ENCODE measurements around the gene EFCAB11. TPM values are rescaled to one million over a fixed set of nuclear protein-coding genes. Genes with fewer than 3 reads are reported as not detected.

The EFCAB11 gene
- total RNA-seq, 1 experiment from 2014 or later, result 18.1 TPM

GRCh38 chr14:89793367-89793716 lies 161.2 kb downstream of the EFCAB11 start:
- Histone ChIP-seq H2AFZ (ENCODE audit: low read depth, low read length, poor library complexity, severe bottlenecking) (no peak overlapping the region), H3K79me2 (ENCODE audit: insufficient read depth, low read length) (no peaks in the 10 kb centered on the region), H4K20me1 (ENCODE audit: insufficient read depth) (no peaks in the 10 kb centered on the region), H3K36me3 (ENCODE audit: control insufficient read depth in 1 of 2, insufficient read depth in 2 of 2, low read length in 2 of 2) (no peaks in the 10 kb centered on the region), H3K4me1 (ENCODE audit: control insufficient read depth in 1 of 2, insufficient read depth in 2 of 2, low read length in 2 of 2) (no peaks in the 10 kb centered on the region), H3K9me2 (ENCODE audit: insufficient read depth) (no peaks in the 10 kb centered on the region), H3K9me3 (ENCODE audit: control insufficient read depth in 1 of 2, insufficient read depth in 1 of 2, low read depth in 1 of 2, low read length in 2 of 2) (no peaks in the 10 kb centered on the region), H3K9ac (ENCODE audit: low read length) (no peak overlapping the region), H3K4me2 (ENCODE audit: low read length) (no peak overlapping the region), H3K4me3 (replicated peaks in 1 of 2; ENCODE audit: low read depth in 1 of 2, low read length in 2 of 2) (no peak overlapping the region), H3K27me3 (ENCODE audit: insufficient read depth, low read length) (no peaks in the 10 kb centered on the region), H3K27ac (ENCODE audit: low read depth, low read length) (no peak overlapping the region)
- RAD21 ChIA-PET (ENCODE audit: low non-redundant PET in 1 of 2, low total read pairs in 2 of 2, uncharacterized antibody in 2 of 2, unreplicated experiment in 2 of 2), result no interaction called here
- ATAC-seq (no peak), DNase-seq (ENCODE audit: low read depth, low spot score) (no peak)
- intact Hi-C loops (cut with micrococcal nuclease), result no loop called here
- CTCF ChIA-PET, result no interaction called here
- POLR2A ChIA-PET, result no interaction called here
- no TSS peak for BruUV-seq (replicated peaks)
- TF ChIP-seq POLR2AphosphoS5 (IDR thresholded peaks at IDR 0.05; ENCODE audit: low read depth, low read length) (no peak), EGR1 (IDR thresholded peaks at IDR 0.05; ENCODE audit: low read depth) (no peak), SRF (IDR thresholded peaks at IDR 0.05; ENCODE audit: low read depth) (no peak), JUND (IDR thresholded peaks at IDR 0.05) (no peak), YY1 (IDR thresholded peaks at IDR 0.05; ENCODE audit: extremely low read depth, insufficient replicate concordance, low read depth, low read length) (no peak)

GRCh38 chr14:89792489-89793366 lies 161.8 kb downstream of the EFCAB11 start:
- Histone ChIP-seq H3K4me2 (ENCODE audit: low read length) (no peak overlapping the region), H4K20me1 (ENCODE audit: insufficient read depth) (no peaks in the 10 kb centered on the region), H3K79me2 (ENCODE audit: insufficient read depth, low read length) (no peaks in the 10 kb centered on the region), H3K27me3 (ENCODE audit: insufficient read depth, low read length) (no peaks in the 10 kb centered on the region), H2AFZ (ENCODE audit: low read depth, low read length, poor library complexity, severe bottlenecking) (no peak overlapping the region), H3K27ac (ENCODE audit: low read depth, low read length) (no peak overlapping the region), H3K36me3 (ENCODE audit: control insufficient read depth in 1 of 2, insufficient read depth in 2 of 2, low read length in 2 of 2) (no peaks in the 10 kb centered on the region), H3K4me1 (ENCODE audit: control insufficient read depth in 1 of 2, insufficient read depth in 2 of 2, low read length in 2 of 2) (no peaks in the 10 kb centered on the region), H3K9ac (ENCODE audit: low read length) (no peak overlapping the region), H3K9me3 (ENCODE audit: control insufficient read depth in 1 of 2, insufficient read depth in 1 of 2, low read depth in 1 of 2, low read length in 2 of 2) (no peaks in the 10 kb centered on the region), H3K9me2 (ENCODE audit: insufficient read depth) (no peaks in the 10 kb centered on the region), H3K4me3 (replicated peaks in 1 of 2; ENCODE audit: low read depth in 1 of 2, low read length in 2 of 2) (no peak overlapping the region)
- BruUV-seq (replicated peaks), result no TSS peak
- ATAC-seq, result no peak
- ChIA-PET RAD21 (ENCODE audit: low non-redundant PET in 1 of 2, low total read pairs in 2 of 2, uncharacterized antibody in 2 of 2, unreplicated experiment in 2 of 2) (no interaction called here), CTCF (no interaction called here), POLR2A (no interaction called here)
- no peak for DNase-seq (ENCODE audit: low read depth, low spot score)
- intact Hi-C loops (cut with micrococcal nuclease), result no loop called here
- TF ChIP-seq SRF (IDR thresholded peaks at IDR 0.05; ENCODE audit: low read depth), result no peak
- no peak for TF ChIP-seq ELF1 (IDR thresholded peaks at IDR 0.05; ENCODE audit: borderline replicate concordance, low read depth)
- TF ChIP-seq EZH2 (IDR thresholded peaks at IDR 0.05), result no peak
- no peak for TF ChIP-seq CEBPB (IDR thresholded peaks at IDR 0.05; ENCODE audit: low read depth)
- no peak for TF ChIP-seq EGR1 (IDR thresholded peaks at IDR 0.05; ENCODE audit: low read depth)
- TF ChIP-seq, protein P1, sequence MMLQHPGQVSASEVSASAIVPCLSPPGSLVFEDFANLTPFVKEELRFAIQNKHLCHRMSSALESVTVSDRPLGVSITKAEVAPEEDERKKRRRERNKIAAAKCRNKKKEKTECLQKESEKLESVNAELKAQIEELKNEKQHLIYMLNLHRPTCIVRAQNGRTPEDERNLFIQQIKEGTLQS (IDR thresholded peaks at IDR 0.05), result no peak
- no peak for TF ChIP-seq SIN3A (IDR thresholded peaks at IDR 0.05; ENCODE audit: low read depth)
- no peak for TF ChIP-seq ZBTB33 (IDR thresholded peaks at IDR 0.05; ENCODE audit: extremely low read depth, insufficient replicate concordance, low read length)
- TF ChIP-seq, protein P2, sequence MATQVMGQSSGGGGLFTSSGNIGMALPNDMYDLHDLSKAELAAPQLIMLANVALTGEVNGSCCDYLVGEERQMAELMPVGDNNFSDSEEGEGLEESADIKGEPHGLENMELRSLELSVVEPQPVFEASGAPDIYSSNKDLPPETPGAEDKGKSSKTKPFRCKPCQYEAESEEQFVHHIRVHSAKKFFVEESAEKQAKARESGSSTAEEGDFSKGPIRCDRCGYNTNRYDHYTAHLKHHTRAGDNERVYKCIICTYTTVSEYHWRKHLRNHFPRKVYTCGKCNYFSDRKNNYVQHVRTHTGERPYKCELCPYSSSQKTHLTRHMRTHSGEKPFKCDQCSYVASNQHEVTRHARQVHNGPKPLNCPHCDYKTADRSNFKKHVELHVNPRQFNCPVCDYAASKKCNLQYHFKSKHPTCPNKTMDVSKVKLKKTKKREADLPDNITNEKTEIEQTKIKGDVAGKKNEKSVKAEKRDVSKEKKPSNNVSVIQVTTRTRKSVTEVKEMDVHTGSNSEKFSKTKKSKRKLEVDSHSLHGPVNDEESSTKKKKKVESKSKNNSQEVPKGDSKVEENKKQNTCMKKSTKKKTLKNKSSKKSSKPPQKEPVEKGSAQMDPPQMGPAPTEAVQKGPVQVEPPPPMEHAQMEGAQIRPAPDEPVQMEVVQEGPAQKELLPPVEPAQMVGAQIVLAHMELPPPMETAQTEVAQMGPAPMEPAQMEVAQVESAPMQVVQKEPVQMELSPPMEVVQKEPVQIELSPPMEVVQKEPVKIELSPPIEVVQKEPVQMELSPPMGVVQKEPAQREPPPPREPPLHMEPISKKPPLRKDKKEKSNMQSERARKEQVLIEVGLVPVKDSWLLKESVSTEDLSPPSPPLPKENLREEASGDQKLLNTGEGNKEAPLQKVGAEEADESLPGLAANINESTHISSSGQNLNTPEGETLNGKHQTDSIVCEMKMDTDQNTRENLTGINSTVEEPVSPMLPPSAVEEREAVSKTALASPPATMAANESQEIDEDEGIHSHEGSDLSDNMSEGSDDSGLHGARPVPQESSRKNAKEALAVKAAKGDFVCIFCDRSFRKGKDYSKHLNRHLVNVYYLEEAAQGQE (IDR thresholded peaks at IDR 0.05; ENCODE audit: low read depth), result no peak
- TF ChIP-seq YY1 (IDR thresholded peaks at IDR 0.05; ENCODE audit: extremely low read depth, insufficient replicate concordance, low read depth, low read length), result no peak
